ENCODE measurements around the gene INKA1.
"Not testable (repeated sequence)": the region's sequence is repeated elsewhere in the genome, so short reads cannot be mapped to it uniquely, and the experiment has no call there.

The INKA1 gene

DNA sequence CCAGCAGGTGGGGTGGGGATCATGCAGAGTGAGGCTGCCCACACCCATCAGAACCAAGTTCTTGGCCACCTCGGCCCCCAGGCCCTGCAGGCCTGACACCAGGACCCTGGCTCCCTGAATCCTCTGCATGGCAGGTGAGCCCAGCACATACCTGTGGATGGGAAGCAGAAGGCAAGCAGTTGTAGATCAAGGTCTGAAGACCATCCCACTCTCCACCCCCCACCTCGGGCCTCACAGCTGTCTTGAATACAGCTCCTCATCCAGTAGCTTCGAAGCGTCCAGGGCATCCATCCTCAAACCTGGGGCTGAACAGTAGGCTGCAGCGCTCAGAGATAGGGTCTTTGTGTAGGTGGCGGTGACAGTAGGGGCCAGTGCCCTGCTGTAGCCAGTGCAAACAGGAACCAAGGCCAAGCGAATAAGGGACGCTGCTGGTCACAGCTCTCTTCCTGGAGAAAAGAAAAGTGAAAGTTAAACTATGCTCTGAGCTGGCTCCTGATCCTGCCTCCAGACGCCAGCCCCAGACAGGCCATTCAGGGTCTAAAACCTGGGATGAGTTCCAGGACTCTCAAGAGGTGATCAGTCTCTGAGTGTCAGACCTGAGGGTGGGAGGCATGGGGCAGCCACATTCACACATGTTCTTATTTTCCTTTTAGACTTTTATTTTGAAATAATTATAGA is 10.6 kb downstream of the INKA1 start, which contains the start of gene UBA7:
TSS of gene UBA7 (minus strand) at position 457 of the 678 bp plus-strand sequence. CDS start at position 291, 166 bp downstream.
- peak; percentile 67 for DNase-seq

DNA sequence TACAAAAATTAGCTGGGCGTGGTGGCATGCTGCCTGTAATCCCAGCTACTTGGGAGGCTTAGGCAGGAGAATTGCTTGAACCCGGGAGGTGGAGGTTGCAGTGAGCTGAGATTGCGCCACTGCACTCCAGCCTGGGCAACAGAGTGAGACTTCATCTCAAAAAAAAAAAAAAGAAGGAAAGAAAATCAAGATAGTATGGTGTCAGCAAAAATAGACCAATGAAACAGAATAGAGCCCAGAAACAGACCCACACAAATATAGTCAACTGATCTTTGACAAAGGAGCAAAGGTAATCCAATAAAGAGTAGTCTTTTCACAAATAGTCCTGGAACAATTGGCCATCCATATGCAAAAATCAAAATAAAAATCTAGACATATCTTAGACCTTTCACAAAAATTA is 20.1 kb downstream of the INKA1 start:
- DNase-seq: not testable (repeated sequence)

GRCh38 chr3:49826016-49826415 is 23.0 kb downstream of the INKA1 start:
- DNase-seq: no peak

DNA sequence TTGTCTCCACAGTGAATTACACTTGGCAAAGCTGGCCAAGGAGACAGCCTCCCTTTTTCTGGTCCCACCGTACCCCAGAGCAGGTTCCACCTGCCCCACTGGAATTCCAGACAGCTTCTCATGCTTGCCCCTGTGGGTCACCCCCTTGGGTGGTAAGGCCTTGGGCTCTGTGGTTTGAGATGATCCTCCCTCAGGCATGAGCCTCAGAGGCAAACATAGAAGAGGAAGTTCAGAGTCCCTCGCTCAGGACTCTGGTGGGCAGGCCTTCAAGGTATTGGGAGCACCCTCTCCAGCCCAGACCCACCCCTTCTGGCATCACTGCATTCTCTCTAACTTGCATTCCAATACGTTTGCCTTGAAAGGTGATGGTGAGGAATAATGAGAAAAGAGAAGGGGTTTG is 28.3 kb downstream of the INKA1 start:
- DNase-seq: no peak

GRCh38 chr3:49839193-49839809 is 36.2 kb downstream of the INKA1 start:
- DNase-seq: peak; percentile 68

- no peak for DNase-seq
Measured at GRCh38 chr3:49840388-49840787, 37.3 kb downstream of the INKA1 start.

DNA sequence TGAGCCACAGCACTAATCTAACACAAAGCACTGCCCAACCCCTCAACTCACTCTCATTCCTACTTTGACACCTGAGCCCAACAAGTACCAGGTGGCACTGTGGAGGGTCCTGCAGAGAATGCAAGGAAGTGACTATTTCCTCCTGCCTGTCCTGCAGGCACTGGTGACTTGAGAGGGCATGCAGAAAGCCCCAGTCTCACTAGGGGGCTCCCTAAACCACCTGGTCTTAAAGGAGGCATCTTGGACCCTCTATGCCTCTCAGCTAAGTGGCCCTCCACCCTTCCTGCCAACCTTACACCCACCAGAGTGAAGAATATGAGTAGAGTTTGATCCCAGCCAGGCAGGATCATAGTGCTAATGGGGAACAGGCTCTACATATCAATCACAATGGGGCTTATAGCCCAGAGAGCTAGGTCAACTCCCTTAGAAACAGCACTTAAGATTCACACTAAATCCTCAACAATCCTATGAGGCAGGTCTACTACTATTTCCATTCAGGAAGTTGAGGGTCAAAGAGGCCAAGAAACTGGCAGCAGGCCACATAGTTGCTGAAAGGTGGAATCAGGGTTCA is 38.1 kb downstream of the INKA1 start:
- peak; percentile 8 for DNase-seq

GRCh38 chr3:49841806-49842205 is 38.7 kb downstream of the INKA1 start:
- DNase-seq: no peak

GRCh38 chr3:49842843-49843517 is 39.9 kb downstream of the INKA1 start:
- no peak for DNase-seq

DNA sequence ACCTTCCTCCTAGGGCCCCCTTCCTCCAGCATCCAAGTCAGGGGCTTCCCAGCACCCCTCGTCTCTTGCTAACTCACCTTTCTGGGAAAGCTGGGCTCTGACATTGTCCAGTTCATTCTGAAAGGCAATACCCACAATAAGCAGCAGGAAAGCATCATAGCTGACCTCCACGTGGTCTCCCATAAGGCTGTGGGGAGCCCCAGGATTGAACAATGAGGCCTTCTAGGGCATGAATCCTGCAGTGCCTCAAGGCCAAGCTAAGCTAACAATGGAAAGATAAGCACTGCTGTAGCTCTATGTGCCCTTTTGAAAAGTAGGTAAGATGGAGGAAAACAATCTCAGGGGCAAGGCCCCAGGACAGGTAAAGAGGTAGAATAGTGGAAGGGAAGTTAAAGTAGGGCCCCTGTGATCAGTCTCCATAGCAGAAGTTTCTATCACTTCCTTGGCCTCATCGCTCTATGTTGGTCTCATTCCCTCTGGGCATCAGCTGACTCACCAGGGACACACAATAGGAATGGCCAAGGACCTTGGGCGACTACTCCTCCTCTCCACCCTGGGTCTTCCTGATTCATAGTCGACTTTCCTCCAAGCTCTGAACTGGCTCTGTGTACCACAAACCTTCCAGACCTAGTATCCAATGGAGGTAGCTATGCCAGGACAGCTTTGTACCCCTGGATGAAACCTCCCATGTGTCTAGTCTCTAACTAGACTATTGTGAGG is 41.6 kb downstream of the INKA1 start:
- DNase-seq: no peak

DNA sequence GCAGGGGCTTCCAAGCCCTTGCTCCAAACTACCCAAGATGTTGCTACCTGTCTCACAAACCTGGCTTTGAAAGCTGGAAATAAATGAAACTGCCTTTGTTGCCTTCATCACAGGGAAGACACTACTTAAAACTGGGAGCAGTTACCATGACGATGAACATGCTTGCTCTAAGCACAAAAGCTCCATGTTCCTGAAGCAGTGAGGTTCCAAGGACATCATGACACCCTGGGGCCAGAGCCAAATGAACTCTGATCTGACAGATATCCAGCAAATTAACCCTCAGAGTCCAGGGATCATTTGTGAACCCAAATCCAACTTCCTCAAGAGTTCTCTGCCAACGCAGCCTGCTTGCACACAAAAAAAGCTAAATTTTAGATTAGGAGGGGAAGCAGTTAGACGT is 42.6 kb downstream of the INKA1 start:
- DNase-seq: no peak
